ENCODE results near the gene TIAM2.

The TIAM2 gene

DNA sequence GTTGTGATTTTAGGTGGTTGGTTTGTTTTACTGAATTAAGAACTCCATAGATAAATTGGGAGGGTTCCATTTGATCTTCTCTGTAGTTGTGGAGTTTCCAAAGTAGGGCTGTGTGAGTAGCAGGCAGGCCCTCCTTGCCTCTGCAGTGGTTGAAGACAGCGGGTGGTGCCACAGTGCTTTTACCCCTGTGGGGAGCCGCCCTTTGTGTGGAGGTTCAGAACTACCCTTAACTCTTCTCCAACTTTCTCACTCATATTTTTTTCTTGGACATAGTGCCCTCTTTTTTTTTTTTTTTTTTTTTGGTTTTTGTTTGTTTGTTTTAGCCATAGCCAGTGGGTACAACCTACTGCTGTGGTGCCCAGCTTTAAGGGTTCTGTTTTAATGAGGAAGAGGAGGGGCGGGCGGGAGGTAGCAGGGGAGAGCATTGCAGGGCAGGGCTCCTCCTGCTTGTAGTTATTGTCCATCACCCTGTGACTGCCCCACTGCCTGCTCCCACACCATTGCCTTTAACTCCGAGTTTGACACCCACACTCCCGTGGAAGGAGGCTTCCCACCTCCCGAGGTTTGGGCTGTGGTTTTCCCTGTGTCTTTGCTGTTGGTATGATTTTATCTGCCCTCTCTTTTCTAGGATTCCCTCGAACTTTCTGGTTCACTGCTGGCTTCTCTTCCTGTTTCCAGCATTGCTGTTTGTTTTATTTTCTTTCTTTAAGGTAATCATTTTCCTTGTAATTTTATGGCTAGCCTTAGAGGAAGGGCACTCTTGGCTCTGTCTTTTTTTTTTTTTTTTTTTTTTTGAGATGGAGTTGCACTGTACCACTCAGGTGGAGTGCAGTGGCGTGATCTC, 50.7 kb downstream of the TIAM2 start:
- in situ Hi-C loops (cut with HindIII; ENCODE audit: low sequenced_read_pairs) = no loop called here
- TF ChIP-seq, protein P1, sequence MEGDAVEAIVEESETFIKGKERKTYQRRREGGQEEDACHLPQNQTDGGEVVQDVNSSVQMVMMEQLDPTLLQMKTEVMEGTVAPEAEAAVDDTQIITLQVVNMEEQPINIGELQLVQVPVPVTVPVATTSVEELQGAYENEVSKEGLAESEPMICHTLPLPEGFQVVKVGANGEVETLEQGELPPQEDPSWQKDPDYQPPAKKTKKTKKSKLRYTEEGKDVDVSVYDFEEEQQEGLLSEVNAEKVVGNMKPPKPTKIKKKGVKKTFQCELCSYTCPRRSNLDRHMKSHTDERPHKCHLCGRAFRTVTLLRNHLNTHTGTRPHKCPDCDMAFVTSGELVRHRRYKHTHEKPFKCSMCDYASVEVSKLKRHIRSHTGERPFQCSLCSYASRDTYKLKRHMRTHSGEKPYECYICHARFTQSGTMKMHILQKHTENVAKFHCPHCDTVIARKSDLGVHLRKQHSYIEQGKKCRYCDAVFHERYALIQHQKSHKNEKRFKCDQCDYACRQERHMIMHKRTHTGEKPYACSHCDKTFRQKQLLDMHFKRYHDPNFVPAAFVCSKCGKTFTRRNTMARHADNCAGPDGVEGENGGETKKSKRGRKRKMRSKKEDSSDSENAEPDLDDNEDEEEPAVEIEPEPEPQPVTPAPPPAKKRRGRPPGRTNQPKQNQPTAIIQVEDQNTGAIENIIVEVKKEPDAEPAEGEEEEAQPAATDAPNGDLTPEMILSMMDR (IDR thresholded peaks at IDR 0.05; ENCODE audit: low read depth, low read length) = no peak
- DNase-seq (ENCODE audit: low read depth, low spot score) = no peak
- no peak overlapping the region for H3K4me3 ChIP-seq (ENCODE audit: low read depth, low read length)

GRCh38 chr6:155047523-155047922, 52.4 kb downstream of the TIAM2 start:
- no peak for DNase-seq (ENCODE audit: low read depth, low spot score)
- in situ Hi-C loops (cut with HindIII; ENCODE audit: low sequenced_read_pairs) = no loop called here
- TF ChIP-seq, protein P1 (IDR thresholded peaks at IDR 0.05; ENCODE audit: low read depth, low read length) = no peak
- H3K4me3 ChIP-seq (ENCODE audit: low read depth, low read length) = no peak overlapping the region

GRCh38 chr6:155050311-155050710, 55.2 kb downstream of the TIAM2 start:
- no peak overlapping the region for H3K4me3 ChIP-seq (ENCODE audit: low read depth, low read length)
- peak; percentile 76 for DNase-seq (ENCODE audit: low read depth, low spot score)
- TF ChIP-seq, protein P1 (IDR thresholded peaks at IDR 0.05; ENCODE audit: low read depth, low read length) = no peak
- in situ Hi-C loops (cut with HindIII; ENCODE audit: low sequenced_read_pairs) = no loop called here

DNA sequence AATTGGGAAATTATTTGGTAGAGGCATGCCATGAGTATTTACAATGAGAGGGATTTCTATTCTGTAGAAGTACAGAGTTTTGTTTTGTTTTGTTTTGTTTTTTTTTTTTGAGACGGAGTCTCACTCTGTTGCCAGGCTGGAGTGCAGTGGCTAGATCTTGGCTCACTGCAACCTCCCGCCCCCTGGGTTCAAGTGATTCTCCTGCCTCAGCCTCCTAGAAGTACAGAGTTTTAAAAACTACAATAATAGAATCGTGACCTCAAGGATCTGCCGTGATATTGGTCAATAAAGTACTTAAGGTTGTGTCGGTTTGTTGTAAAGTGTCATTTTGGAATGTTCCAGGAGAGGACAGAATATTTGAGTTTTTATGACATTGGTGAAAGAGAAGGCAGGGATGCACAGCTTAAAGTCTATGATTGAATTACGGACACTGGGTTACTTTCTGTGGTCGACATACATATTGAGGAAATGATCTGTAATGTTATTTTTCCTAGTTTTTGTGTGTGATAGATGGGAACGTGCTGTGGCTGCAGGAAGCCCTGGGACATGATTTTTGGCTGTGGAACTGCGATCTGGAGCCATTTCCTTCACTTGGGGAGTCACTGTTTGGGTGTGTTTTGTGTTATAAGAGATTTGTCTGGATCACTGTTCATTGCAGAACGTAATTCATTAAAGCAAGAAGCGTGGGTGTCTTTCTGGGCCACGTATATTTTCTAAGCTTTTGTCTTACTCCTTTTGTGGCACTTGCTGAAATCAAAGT, 59.6 kb downstream of the TIAM2 start:
- DNase-seq (ENCODE audit: low read depth, low spot score) = no peak
- in situ Hi-C loops (cut with HindIII; ENCODE audit: low sequenced_read_pairs) = no loop called here
- TF ChIP-seq, protein P1 (IDR thresholded peaks at IDR 0.05; ENCODE audit: low read depth, low read length) = no peak
- no peak overlapping the region for H3K4me3 ChIP-seq (ENCODE audit: low read depth, low read length)

DNA sequence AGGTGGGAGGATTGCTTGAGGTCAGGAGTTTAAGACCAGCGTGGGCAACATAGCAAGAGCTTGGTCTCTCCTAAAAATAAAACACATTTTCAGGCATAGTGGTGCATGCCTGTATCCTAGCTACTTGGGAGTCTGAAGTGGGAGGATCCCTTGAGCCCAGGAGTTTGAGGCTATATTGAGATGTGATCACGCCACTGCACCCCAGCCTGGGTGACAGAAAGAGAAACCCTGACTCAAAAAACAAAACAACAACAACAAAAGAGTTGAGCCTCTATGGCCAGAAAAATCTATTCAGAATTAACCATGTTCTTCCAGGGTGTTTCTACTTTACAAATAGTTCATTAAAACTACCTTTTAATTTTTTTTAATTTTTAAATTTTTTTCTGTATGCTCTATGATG, 60.6 kb downstream of the TIAM2 start:
- TF ChIP-seq, protein P1 (IDR thresholded peaks at IDR 0.05; ENCODE audit: low read depth, low read length) = no peak
- in situ Hi-C loops (cut with HindIII; ENCODE audit: low sequenced_read_pairs) = no loop called here
- DNase-seq (ENCODE audit: low read depth, low spot score) = no peak
- no peak overlapping the region for H3K4me3 ChIP-seq (ENCODE audit: low read depth, low read length)

DNA sequence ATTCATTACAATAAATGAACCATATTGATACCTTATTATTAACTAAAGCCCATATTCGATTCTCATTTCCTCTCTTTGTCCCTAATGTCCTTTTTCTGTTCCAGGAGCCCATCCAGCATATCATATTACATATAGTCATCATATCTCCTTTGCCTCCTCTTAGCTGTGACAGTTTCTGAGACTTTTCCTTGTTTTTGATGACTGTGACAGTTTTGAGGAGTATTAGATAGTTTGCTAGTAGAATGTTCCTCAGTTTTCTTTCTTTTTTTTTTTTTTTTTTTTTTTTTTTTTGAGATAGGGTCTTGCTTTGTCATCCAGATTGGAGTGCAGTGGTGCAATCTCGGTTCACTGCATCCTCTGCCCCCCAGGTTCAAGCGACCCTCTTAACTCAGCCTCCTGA, 61.6 kb downstream of the TIAM2 start:
- no peak for DNase-seq (ENCODE audit: low read depth, low spot score)
- no peak overlapping the region for H3K4me3 ChIP-seq (ENCODE audit: low read depth, low read length)
- in situ Hi-C loops (cut with HindIII; ENCODE audit: low sequenced_read_pairs) = no loop called here
- TF ChIP-seq, protein P1 (IDR thresholded peaks at IDR 0.05; ENCODE audit: low read depth, low read length) = no peak
